GM12878 (cell line): ENCODE measurements around the gene ADCY1. TPM values are rescaled to one million over a fixed set of nuclear protein-coding genes. Genes with fewer than 3 reads are reported as not detected.

Experiments used
- ATAC-seq: fragments of 200-7000 bp; cut with Tn5 transposase; 3 replicates; pipeline ENCODE4 v1.9.1; 2020; ENCODE audit warnings: mild to moderate bottlenecking, moderate library complexity
- BruUV-seq: library from RNA; stranded (reverse); fragments of 400-500 nt; replicated peaks from 2 replicates; lab custom pipeline; 2021; lab: Mats Ljungman, UMichigan
- CTCF ChIA-PET: fragments of 300-600 bp; sonication (Branson Sonifier 250); formaldehyde crosslinking; extraction: SDS; loops from one replicate; lab custom pipeline; 2021; ENCODE audit warnings: inconsistent platforms; lab: Yijun Ruan, JAX
- POLR2A ChIA-PET: fragments of 350-600 bp; formaldehyde crosslinking; extraction: SDS; loops from one replicate; lab custom pipeline; 2021; ENCODE audit warnings: inconsistent platforms; lab: Charles Lee
- RAD21 ChIA-PET: fragments of 300-600 bp; sonication (Branson Sonifier 250); formaldehyde crosslinking; loops from one replicate; lab custom pipeline; 2023; ENCODE audit warnings: antibody characterized with exemption; ENCODE audit not compliant: unreplicated experiment; lab: Charles Lee
- SMC1A ChIA-PET: fragments of 300-600 bp; sonication (Branson Sonifier 250); formaldehyde crosslinking; loops from one replicate; lab custom pipeline; 2023; ENCODE audit not compliant: unreplicated experiment, uncharacterized antibody; lab: Charles Lee
- DNase-seq: peaks from one replicate; pipeline ENCODE4 v3.0.0-alpha.2; 2011; ENCODE audit warnings: low read depth, low spot score
- FAIRE-seq: peaks from 3 replicates; lab custom pipeline; 2011; peaks lifted over from hg19 to GRCh38; lab: Jason Lieb, UNC
- H2AFZ ChIP-seq: 2 replicates; pipeline ENCODE4 v1.6.0; 2011; ENCODE audit warnings: low read depth, low read length, control low read depth; ENCODE audit not compliant: control insufficient read depth
- H3K27ac ChIP-seq: 2 replicates; pipeline ENCODE4 v1.5.1; 2011; ENCODE audit warnings: control low read depth; ENCODE audit not compliant: control insufficient read depth, insufficient read depth
- H3K27me3 ChIP-seq, 2 experiments: replicated peaks in 1 of 2; 2 replicates each; pipeline versions ENCODE4 v1.6.0 to v1.6.1; 2011; ENCODE audit warnings: low read length in 1 of 2; ENCODE audit not compliant: control insufficient read depth in 2 of 2, insufficient read depth in 2 of 2
- H3K36me3 ChIP-seq, 2 experiments: 2 replicates each; pipeline ENCODE4 v1.5.1; 2011; ENCODE audit warnings: low read length in 1 of 2; ENCODE audit not compliant: control insufficient read depth in 2 of 2, insufficient read depth in 2 of 2
- H3K4me1 ChIP-seq: 2 replicates; pipeline ENCODE4 v1.6.1; 2011; ENCODE audit warnings: mild to moderate bottlenecking, low read length, moderate library complexity, mixed read lengths; ENCODE audit not compliant: control insufficient read depth, insufficient read depth
- H3K4me2 ChIP-seq: 2 replicates; pipeline ENCODE4 v1.6.0; 2011; ENCODE audit warnings: control low read depth; ENCODE audit not compliant: control insufficient read depth, insufficient read depth
- H3K4me3 ChIP-seq: fragments of 200-600 bp; sonication (generic); 2 replicates; pipeline ENCODE4 v1.5.1; 2016
- H3K79me2 ChIP-seq: 2 replicates; pipeline ENCODE4 v1.6.0; 2011; ENCODE audit warnings: low read length; ENCODE audit not compliant: control insufficient read depth, insufficient read depth
- H3K9ac ChIP-seq: 2 replicates; pipeline ENCODE4 v1.8.0; 2011; ENCODE audit warnings: low read length, control low read depth, mixed read lengths; ENCODE audit not compliant: control insufficient read depth, insufficient read depth
- H3K9me3 ChIP-seq: replicated peaks from 3 replicates; pipeline ENCODE4 v1.5.1; 2011; ENCODE audit warnings: mild to moderate bottlenecking, low read length; ENCODE audit not compliant: control insufficient read depth, insufficient read depth
- H4K20me1 ChIP-seq: 2 replicates; pipeline ENCODE4 v1.6.0; 2011; ENCODE audit not compliant: control insufficient read depth, insufficient read depth
- ELK1 ChIP-seq: IDR thresholded peaks from 2 replicates; pipeline ENCODE4 v1.6.1; 2012; ENCODE audit warnings: low read depth, low read length, improper control_type of control experiment
- MXI1 ChIP-seq: fragments of 150-350 bp; IDR thresholded peaks from 2 replicates; pipeline ENCODE4 v1.6.1; 2011; ENCODE audit warnings: low read depth, mild to moderate bottlenecking, inconsistent platforms, low read length, improper control_type of control experiment
- PBX3 ChIP-seq: IDR thresholded peaks from 2 replicates; pipeline ENCODE4 v1.6.1; 2011; ENCODE audit warnings: mild to moderate bottlenecking, low read depth, low read length, moderate library complexity; ENCODE audit not compliant: insufficient replicate concordance
- WGBS: methylation state at CpG from one replicate; pipeline ENCODE4 v1.1.6; 2016; ENCODE audit warnings: low lambda C conversion rate; ENCODE audit not compliant: insufficient replicate concordance, insufficient coverage; ENCODE audit errors: missing lambda C conversion rate; 5-methylcytosine and 5-hydroxymethylcytosine counted together
- in situ Hi-C: fragments of 300-500 bp; cut with MboI; formaldehyde crosslinking; loops from 9 replicates; pipeline ENCODE4 v1.14.3; 2018; ENCODE audit warnings: mixed read lengths
- intact Hi-C: fragments of 100-400 bp; cut with micrococcal nuclease; formaldehyde crosslinking; loops from one replicate; pipeline ENCODE4 v1.14.2; 2022; ENCODE audit not compliant: unreplicated experiment
- polyA plus RNA-seq, 11 experiments: library from polyadenylated mRNA; depleted of rRNA in 4 of 11; unstranded in 6 of 11; stranded (reverse) in 5 of 11; fragments of >200 nt; fragmentation: Nextera tagmentation in 4 of 11; fragmentation: Illumina TruSeq in 1 of 11; extraction: Ambion mirVana in 4 of 11; extraction: Trizol in 1 of 11; gene quantifications; 1 replicate in 1 of 11; 2 replicates in 10 of 11; pipeline versions ENCODE4 v1.2.1 to v1.2.3, GENCODE V29; 2011 to 2016; ENCODE audit warnings: inconsistent platforms in 2 of 11, missing spikeins in 2 of 11, low read depth in 1 of 11
- total RNA-seq, 4 experiments: library from RNA; depleted of rRNA in 3 of 4; stranded (reverse); fragments of >200 nt in 3 of 4; fragmentation: Illumina TruSeq in 1 of 4; extraction: Trizol in 1 of 4; gene quantifications; 2 replicates each; pipeline versions ENCODE4 v1.2.1 to v1.2.3, GENCODE V29; 2013 to 2021

The ADCY1 gene
- total and polyA plus RNA-seq, 10 of the 15 experiments (the other 5 are each of a cell fraction or from before 2014, with no cell fraction given) = 0.13 to 1.4 (median 0.45) TPM; not detected in 1

GRCh38 chr7:45649560-45650346, 75.6 kb downstream of the ADCY1 start:
- intact Hi-C loops (no loop called here), in situ Hi-C loops (no loop called here)
- no peak overlapping the region for H2AFZ ChIP-seq
- H3K27me3 ChIP-seq = no peaks in the 10 kb centered on the region
- ATAC-seq (no peak), DNase-seq (no peak), FAIRE-seq (no peak)
- 50% methylated on average over 11 of the region's 11 CpGs for WGBS
- ChIA-PET CTCF (interaction anchor here (1.8 kb wide), 1 partner anchor 13 kb away, joined by 5 read pairs; no protein-coding TSS in a partner anchor), SMC1A (no interaction called here), POLR2A (no interaction called here), RAD21 (no interaction called here)
- no peaks in the 10 kb centered on the region for H3K79me2 ChIP-seq
- H3K36me3 ChIP-seq = no peaks in the 10 kb centered on the region
- H3K9me3 ChIP-seq = no peaks in the 10 kb centered on the region
- no peaks in the 10 kb centered on the region for H4K20me1 ChIP-seq
- no peak overlapping the region for H3K4me2 ChIP-seq
- no peaks in the 10 kb centered on the region for H3K4me1 ChIP-seq
- H3K27ac ChIP-seq = no peak overlapping the region
- no TSS peak for BruUV-seq
- TF ChIP-seq MXI1 (no peak), ELK1 (no peak), PBX3 (no peak)
- H3K9ac ChIP-seq = no peak overlapping the region
- H3K4me3 ChIP-seq = no peak overlapping the region
